ENCODE results near the gene KRTAP5-10.
"Not testable (repeated sequence)": the region's sequence is repeated elsewhere in the genome, so short reads cannot be mapped to it uniquely, and the experiment has no call there.

The KRTAP5-10 gene

DNA sequence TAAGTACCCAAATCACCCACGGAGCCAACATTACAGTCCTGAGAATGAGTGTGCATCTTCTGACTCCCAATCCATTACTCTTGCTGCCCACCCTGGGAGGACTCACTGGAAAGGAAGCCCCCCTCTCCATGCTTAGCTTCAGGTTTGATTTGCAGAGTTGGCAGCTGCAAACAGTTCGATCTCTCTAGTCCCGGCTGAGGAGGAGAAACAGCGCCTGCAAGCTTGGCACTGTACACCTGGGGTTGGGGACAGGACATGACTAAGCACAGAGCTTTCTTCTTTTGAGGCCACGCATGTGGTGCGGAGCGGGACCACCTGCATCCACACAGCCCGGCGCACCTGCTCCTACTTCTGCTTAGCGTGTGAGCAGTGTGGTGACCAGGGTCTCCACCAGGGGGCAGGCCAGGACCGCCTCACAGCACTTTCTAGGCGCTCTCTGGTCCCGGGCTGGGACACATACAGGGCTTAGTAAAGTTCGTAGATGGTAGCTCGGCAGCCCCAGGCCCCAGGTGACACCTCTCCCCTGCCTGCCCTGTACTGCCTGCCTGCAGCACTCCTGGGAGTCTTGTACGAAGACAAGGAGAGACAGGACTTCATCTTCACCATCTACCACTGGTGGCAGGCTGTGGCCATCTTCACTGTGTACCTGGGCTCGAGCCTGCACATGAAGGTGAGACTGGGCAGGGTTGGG lies 39.6 kb downstream of the KRTAP5-10 start:
- DNase-seq (ENCODE audit: insufficient read length, low spot score); FAIRE-seq: not testable (repeated sequence)

DNA sequence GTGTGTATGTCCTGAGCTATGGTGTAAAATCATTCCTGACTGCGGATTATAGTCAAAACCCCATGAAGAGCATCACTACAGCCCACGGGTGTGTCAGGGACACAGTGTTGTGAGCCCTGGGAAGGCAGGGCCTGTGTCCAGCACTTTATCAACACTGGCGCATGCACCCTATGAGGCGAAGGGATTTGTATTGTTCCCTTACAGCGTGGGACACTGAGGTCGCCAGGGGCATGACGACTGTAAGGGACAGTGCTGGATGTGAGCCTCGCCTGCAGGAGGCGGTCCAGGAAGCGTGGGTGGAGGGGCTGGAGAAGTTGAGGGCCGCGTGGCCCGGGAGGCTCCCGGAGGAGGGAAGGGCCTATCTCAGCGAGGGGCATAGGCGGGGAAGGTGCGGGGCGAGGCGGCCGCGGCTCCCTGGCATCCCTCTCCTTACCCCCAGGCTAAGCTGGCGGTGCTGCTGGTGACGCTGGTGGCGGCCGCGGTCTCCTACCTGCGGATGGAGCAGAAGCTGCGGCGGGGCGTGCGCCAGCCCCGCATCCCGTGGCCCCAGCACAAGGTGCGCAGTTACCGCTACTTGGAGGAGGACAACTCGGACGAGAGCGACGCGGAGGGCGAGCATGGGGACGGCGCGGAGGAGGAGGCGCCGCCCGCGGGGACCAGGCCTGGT lies 41.6 kb downstream of the KRTAP5-10 start:
- DNase-seq (ENCODE audit: insufficient read length, low spot score) = not testable (repeated sequence)

DNA sequence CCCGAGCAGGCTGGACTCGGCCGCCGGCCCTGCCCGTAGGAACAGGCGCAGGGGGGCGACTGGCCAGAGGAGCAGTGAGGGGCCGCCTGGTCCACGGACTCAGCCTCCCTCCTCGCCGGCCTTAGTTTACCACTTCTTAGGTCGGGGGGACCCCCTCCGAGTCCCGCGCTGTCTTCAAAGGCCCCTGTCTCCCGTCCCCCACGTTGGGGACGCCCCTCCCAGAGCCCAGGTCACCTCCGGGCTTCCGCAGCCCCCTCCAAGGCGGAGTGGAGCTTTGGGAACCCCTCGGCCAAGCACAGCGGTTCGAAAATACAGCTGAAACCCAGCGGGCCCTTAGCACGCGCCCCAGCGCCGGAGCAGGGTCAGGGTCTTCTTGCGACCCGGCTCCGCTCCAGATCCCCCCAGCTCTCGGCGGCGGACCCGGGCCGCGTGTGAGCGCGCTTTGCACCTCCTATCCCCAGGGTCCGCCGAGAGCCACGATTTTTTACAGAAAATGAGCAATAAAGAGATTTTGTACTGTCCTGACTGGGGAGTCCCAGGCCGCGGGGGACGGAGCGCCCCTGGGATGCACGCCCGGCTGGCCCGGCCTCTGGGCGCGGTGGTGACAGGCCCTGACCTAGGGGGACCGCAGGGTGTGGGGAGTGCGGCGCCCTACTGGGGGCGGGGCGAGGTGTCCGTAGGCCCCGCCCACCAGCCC lies 42.3 kb downstream of the KRTAP5-10 start:
- FAIRE-seq; DNase-seq (ENCODE audit: insufficient read length, low spot score): not testable (repeated sequence)

More for the DNA sequence above, 41.6 kb downstream of the KRTAP5-10 start:
- FAIRE-seq = not testable (repeated sequence)

DNA sequence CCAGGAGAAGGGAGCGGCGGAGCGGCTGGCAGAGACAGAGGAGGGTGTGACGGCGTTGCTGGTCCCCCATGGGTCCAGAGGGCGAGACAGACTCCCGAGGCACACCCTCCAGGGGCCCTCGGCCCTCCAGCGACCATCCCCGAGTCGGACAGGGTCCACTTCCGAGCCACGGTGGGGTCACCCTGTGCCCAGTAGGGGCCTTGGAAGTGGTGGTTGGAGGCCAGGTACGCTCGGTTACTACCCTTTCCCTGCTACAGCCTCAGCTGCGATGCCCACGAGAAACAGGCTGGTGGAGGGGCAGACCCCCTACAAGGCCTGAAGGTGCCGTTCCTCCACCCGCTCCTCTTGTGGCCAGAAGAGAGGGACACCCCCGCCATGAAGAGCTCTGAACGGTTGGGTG lies 42.9 kb downstream of the KRTAP5-10 start:
- not testable (repeated sequence) for FAIRE-seq; DNase-seq (ENCODE audit: insufficient read length, low spot score)

DNA sequence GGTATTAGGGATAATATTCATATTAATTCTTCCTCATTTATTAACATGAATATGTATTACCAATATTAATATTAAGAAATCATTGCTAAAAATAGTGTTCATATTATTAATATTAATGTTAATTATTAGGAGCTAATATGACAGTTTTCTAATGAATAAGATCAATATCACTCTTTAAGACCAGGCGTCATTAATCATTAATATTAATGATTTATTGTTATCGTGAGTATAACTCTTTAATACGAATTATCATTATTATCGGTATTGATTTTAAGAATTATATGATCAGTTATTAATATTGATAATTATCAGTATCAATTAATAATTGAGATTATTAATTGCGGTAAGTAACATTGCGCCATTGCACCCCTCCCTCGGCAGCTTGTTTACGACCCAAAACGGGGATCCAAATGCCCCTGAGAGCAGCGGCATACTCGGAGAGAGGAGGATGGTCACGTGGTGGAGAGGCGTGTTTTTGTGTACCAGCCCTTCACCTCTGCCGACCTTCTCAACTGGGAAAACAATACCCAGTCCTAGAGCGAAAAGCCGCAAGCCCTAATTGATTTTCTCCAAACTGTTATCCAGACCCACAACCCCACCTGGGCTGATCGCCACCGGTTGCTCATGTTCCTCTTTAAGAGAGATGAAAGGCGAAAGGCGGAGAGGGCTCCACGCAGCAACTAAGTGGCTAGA lies 46.0 kb downstream of the KRTAP5-10 start:
- not testable (repeated sequence) for DNase-seq (ENCODE audit: insufficient read length, low spot score); FAIRE-seq

DNA sequence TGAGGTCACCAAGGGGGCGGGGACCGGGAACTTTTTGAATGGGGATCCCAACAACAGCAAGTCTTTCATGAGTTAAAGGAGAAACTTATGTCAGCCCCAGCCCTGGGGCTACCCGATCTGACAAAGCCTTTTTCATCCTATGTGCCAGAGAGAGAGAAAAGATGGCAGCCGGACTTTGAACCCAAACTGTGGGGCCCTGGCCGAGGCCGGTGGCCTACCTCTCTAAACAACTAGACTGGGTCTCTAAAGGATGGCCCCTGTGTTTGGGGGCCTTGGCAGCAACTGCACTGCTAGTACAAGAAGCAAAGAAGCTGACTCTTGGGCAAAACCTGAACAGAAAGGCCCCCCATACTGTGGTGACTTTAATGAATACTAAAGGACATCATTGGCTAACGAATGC lies 48.6 kb downstream of the KRTAP5-10 start:
- not testable (repeated sequence) for DNase-seq (ENCODE audit: insufficient read length, low spot score); FAIRE-seq

DNA sequence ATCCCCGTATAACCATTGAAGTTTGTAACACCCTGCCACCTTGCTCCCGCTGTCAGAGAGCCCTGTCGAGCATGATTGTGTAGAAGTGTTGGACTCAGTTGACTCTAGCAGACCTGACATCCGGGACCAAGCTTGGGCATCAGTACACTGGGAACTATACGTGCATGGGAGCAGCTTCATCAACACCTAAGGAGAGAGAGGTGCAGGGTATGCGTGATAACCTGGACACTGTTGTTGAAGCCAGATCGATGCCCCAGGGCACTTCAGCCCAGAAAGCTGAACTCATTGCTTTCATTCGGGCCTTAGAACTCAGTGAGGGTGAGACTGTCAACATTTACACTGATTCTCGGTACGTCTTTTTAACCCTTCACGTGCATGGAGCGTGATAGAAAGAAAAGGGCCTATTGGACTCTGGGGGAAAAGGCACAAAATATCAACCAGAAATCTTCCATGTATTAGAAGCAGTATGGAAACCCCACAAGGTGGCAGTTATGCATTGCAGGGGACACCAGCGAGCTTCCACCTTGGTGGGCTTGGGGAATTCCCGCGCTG lies 49.1 kb downstream of the KRTAP5-10 start:
- not testable (repeated sequence) for FAIRE-seq; DNase-seq (ENCODE audit: insufficient read length, low spot score)

DNA sequence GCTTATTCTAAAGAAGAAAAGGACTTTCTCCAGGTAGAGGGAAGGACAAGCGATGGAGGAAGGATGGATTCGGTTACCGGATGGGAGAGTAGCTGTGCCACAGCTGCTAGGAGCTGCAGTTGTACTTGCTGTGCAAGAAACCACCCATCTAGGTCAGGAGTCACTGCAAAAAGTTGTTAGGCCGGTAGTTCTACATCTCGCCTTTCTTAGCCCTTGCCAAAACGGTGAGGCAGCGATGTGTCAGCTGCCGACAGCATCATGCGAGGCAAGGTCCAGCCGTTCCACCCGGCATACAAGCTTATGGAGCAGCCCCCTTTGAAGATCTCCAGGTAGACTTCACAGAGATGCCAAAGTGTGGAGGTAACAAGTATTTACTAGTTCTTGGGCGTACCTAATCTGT lies 49.6 kb downstream of the KRTAP5-10 start:
- not testable (repeated sequence) for FAIRE-seq; DNase-seq (ENCODE audit: insufficient read length, low spot score)
